Gastrocnemius medialis (tissue), 4 donors: ENCODE data around the gene TMEM253.

Source experiments
- CTCF ChIP-seq, 5 experiments: fragments of 450-650 bp in 3 of 5; fragments of 200-600 bp in 2 of 5; sonication (generic) in 2 of 5; IDR thresholded peaks in 4 of 5; conservative IDR thresholded peaks in 1 of 5; 1 replicate in 4 of 5; 2 replicates in 1 of 5; pipeline ENCODE4 v1.5.1; 2016 to 2019; ENCODE audit warnings: antibody characterized with exemption in 5 of 5, mild to moderate bottlenecking in 3 of 5, moderate library complexity in 3 of 5
- POLR2A ChIP-seq, 2 donors: fragments of 450-650 bp; IDR thresholded peaks; one replicate each; pipeline ENCODE4 v1.6.1; 2017; ENCODE audit warnings: antibody characterized with exemption in 2 of 2, mild to moderate bottlenecking in 2 of 2, moderate library complexity in 2 of 2

GRCh38 chr14:21108791-21109190, 7.9 kb downstream of the TMEM253 start:
- no peak for TF ChIP-seq CTCF (IDR thresholded peaks at IDR 0.05 in 4 of 5, conservative IDR thresholded peaks at IDR 0.05 in 1 of 5)
- TF ChIP-seq POLR2A (IDR thresholded peaks at IDR 0.05), result no peak
